Sciatic nerve (tissue), 2 donors: ENCODE results near the gene GLIS1. TPM values are rescaled to one million over a fixed set of nuclear protein-coding genes. Genes with fewer than 3 reads are reported as not detected.
"Not testable (repeated sequence)": the region's sequence is repeated elsewhere in the genome, so short reads cannot be mapped to it uniquely, and the experiment has no call there.

Source experiments
- ATAC-seq: fragments of 200-7000 bp; cut with Tn5 transposase; one replicate; pipeline ENCODE4 v1.9.1; 2020; ENCODE audit warnings: mild to moderate bottlenecking, moderate library complexity
- DNase-seq: peaks from one replicate; pipeline ENCODE4 v3.0.0-alpha.2; 2020; ENCODE audit warnings: low spot score
- intact Hi-C: fragments of 100-400 bp; cut with DNase I; formaldehyde crosslinking; loops from one replicate; pipeline ENCODE4 v1.14.2; 2022
- total RNA-seq: library from RNA; stranded (reverse); fragmentation: NEBNext Ultra II Directional; extraction: Animal tissue kit (Norgen Biotek cat#: 25700); gene quantifications from one replicate; pipeline ENCODE4 v1.2.1, GENCODE V29; 2021
- donor health status: DM: no; HTN: no; CAD: no.
- donor health status: DM: no; HTN: no; CAD: no.

GLIS1 gene
- total RNA-seq, result 0.98 TPM

DNA sequence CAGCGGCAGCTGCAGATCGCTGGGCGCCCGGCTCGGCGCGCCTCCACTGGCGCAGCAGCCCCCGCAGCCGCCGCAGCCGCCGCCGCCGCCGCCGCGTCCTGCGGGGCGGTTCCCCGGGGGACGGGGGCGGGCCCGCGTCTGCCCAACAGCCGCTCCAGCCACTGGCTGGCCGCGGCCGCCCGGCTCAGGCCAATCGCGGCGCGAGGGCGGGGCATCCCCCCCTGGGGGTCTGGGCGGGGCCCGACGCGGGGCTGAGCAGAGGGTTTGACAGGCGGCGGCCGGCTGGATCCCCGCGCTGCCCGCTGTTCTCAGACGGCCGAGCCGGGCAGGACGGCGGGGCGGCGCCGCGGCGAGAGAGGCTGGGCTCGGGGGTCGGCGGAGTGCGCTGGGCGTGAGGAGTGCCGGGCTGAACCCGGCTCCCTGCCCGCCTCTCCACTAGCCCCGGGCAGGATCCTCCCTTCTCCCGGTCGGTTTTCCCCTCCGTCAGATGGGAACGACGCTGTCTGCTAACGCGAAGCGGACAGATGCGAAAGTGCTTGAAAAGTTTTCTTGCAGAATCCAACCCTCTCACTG, at the start of gene GLIS1:
Gene GLIS1, minus strand, starts transcription at position 56 of the 573 bp plus-strand sequence. CDS start 1,100 bp downstream, outside the sequence.
- peak; percentile 87 for DNase-seq
- intact Hi-C loops, result no loop called here
- ATAC-seq, result peak; percentile 96

DNA sequence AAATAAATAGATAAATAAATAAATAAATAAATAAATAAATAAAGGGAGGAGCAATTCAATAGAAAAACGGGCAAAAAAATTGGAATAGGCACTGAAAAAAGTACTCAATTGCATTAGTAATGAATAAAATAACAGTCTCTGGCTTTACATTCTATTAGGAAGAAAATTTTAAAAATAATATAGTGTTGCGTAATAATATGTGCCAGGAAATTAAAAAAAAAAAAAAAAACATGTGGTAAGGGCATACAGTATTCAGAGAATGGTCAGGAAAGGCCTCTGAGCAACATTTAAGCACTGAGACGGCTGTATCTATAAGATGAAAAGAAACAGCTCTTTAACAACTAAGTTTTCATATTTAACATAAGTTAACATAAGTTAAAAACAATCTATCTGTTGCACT, 48.7 kb upstream of the GLIS1 start:
- intact Hi-C loops, result no loop called here
- ATAC-seq, result no peak
- no peak for DNase-seq

DNA sequence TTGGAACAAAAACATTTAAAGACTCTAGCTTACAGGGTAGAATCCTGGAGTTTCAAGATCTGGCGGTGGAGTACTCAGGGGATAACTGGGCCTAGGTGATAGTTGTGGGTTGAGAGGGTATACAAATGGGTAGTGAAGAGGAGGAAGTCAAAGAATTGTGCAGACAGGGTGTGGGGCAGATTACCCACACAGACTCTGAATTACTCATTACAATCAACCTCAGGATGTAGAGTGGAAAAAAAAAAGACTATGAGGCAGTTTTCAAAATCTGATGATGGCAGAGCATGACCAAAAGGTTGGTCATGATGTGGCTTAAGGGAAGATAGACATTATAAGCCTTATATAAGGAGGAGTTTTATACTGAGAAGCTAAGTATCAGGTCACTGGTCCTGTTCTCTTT, 44.1 kb upstream of the GLIS1 start:
- DNase-seq (no peak), ATAC-seq (no peak)
- intact Hi-C loops, result no loop called here

DNA sequence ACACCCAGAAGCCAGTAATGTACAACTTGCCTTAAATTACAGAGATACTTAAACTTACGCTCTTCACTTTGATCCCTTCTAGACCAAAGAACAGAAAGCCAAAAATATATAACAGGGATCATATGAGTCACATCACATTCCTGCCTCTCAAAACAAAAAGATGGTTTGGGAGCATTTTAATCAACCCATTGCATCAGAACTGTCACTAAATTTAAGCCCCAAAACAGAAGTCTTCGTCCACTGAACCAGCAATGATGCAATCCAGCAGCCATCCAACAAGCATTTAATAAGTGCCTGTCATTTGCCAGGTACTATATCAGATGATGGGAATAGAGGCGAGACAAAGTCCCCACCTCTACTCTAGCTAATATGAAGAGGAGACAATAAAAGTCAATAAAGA, 42.7 kb upstream of the GLIS1 start:
- no peak for ATAC-seq
- DNase-seq, result no peak
- intact Hi-C loops, result no loop called here

DNA sequence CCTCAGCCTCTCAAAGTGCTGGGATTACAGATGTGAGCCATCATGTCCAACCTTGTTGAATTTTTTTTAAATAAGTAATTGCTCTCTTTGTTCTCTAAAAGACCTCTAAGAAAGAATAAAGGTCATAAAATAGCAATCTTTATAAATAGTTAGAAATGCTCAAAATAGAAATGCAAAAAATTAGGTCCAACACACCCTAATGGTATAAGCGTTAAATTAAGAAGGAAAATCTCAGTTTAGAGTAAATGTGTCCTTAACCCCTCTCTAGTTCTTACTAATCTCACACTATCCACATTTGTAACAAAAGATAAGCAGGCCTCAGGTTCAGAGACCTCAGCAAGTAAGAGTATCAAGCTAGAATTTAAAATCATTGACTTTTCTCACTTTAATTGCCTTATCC, 38.3 kb upstream of the GLIS1 start:
- intact Hi-C loops, result no loop called here
- ATAC-seq (no peak), DNase-seq (no peak)

DNA sequence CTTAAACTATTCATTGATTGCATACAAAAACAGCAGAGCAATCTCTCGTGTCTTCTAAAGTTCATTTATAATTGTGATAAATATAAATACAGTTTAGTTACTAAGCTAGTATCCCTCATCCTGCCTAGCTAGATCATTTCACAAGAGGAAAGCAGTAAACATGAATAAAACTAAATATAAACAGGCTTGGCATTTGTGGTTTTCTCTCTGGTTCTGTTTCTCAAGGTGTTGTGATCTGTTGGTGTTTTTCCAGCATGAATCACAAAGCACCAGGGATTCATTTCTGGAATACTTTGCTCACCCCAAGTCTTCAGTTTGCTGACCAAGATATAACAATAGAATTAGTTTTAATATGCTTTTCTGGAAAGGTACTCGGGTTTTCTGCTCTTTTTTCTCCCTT, 32.7 kb upstream of the GLIS1 start:
- no peak for ATAC-seq
- intact Hi-C loops, result no loop called here
- DNase-seq, result no peak

DNA sequence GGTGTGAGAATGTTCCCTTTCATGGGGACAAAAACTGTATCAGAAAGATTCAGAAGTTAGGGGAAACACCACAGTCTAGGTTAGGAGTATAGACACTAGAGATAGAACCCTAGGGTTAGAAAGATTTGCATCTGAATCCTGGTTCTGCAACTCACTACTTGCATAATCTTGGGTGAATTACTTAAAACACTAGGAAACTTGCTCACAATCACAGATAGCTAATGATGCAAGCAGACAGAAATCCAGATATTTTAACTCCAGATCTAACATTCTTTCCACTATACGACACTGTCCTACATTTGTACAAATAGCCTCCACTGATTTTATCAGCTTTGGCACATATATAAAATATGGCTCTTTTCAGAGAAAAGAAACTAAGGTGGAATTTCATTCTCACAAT, 30.8 kb upstream of the GLIS1 start:
- no peak for DNase-seq
- ATAC-seq, result no peak
- intact Hi-C loops, result no loop called here

DNA sequence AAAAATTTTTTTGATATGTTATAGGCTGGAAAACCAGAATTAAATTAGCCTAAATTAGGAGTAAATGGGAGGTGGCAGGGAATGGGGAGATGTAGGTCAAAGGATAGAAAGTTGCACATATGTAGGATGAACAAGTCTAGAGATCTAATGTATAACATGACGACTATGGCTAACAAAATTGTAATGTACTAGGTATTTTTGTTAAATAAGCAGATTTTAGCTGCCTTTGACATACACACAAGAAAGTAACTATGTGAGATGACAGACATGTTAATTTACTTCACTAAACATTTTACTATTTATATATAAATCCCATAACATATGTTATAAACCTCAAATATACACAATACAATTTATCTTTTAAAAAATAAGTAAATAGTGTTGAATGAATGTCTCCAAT, 30.2 kb upstream of the GLIS1 start:
- intact Hi-C loops, result no loop called here
- DNase-seq, result no peak
- ATAC-seq, result no peak

DNA sequence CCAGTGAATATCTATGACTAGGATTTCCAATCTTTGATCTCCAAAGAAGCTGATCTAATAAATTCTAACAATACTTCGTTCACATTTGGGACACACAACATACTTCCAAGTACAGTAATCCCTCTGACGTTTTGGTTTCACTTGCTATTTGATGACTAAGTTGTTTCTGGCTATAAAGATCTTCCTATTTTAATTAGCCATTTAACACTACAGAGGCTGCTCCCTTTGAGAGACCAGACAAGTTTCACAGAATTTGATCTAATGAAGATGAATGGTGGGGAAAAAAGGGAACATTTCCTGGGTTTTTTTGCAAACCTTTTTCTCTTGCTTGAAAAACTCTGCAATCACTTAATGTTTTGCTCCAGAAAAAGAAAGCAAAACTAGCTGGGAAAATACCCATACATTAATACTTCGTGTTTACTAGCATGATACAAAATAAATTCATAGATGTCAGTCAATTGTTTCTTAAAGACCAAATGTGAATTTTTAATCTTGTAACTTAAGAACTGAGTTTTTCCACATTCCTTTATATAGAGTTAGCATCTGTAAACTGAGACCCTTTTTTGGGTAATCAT, 28.0 kb upstream of the GLIS1 start:
- intact Hi-C loops, result no loop called here
- no peak for ATAC-seq
- DNase-seq, result no peak

DNA sequence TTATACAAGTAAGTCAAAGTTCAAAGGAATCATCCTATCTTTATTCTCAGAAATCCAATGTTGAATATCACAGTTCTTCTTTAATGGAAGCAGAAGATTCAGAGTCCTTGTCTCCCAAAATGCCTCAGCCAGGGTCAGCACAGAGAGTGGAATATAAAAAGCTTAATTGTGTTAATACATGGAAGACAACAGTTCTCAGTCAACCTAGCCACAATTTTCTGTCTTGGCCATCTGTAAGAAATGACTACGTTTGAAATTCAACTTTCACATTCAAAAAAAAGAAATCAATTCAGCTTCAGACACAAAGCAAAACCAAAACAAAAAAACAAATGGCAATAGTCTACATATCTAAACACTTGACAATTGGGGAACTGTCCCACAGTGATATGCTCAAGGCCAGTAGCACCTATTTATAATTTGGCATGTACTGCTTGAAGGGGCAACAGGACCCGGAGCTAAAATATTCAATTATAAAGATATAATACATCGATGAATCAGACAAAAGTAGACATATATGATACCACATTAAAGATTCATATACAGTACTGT, 27.3 kb upstream of the GLIS1 start:
- ATAC-seq (no peak), DNase-seq (no peak)
- intact Hi-C loops, result no loop called here

DNA sequence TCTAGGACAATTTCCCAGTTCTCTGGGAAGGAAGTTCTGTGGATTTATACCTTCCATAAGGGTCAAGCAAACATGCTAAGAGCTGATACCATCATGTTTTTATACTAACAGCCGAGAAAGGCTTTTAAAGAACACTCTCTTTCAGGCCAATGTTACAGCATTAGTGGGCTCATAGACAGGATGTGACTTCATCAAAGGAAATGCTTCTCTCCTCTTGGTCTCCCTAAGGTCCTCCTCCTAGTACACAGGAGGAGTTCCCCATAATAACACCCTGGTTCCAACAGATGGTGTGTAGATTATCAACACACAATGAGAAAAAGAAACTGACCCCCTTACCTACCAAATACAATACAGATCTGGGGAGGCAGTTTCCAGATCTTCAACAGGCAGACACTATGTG, 26.7 kb upstream of the GLIS1 start:
- DNase-seq (no peak), ATAC-seq (no peak)
- intact Hi-C loops, result no loop called here

DNA sequence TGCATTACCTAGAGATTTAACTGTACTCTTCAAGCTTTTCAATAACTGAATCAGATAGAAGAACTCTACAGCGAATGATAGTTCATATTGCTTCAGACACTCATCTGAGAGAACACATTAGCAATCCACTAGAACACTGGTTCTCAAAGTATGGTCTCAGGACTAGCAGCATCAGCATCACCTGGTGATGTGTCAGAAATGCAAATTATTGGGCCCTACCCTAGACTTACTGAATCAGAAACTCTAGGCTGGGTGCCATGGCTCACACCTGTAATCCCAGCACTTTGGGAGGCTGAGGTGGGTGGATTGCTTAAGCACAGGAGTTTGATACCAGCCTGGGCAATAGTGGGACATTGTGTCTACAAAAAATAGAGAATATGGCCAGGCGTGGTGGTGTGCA, 24.9 kb upstream of the GLIS1 start:
- intact Hi-C loops, result no loop called here
- ATAC-seq (no peak), DNase-seq (no peak)

DNA sequence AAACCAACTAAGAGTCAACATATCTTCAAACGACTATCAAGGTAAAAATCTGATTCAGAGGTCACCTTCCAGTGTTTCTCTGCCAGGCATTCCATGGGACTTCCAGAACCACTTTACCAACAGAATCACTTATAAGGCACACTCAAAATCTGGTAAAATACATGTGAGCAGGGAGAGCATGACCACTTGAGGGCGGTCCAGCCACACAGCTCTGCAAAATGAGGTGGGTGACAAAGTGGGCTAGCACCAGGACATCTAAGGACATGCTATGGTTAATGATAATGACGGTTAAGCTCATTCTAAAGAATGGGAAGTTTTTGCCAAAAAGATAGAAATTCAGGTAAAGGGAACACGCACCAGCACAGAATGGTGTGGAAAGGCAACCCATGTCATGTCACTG, 24.5 kb upstream of the GLIS1 start:
- intact Hi-C loops, result no loop called here
- ATAC-seq (no peak), DNase-seq (no peak)

DNA sequence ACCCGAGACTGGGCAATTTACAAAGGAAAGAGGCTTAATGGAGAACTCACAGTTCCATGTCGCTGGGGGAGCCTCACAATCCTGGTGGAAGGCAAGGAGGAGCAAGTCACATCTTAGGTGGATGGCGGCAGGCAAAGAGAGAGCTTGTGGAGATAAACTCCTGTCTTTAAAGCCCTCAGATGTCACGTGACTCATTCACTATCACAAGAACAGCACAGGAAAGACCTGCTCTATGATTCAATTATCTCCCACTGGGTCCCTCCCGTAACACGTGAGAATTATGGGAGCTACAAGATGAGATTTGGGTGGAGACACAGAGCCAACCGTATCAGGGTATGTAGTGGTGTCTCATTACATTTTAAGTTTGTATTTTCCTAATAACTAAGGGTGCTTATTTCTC, 21.5 kb upstream of the GLIS1 start:
- ATAC-seq, intact Hi-C loops, DNase-seq: not testable (repeated sequence)

DNA sequence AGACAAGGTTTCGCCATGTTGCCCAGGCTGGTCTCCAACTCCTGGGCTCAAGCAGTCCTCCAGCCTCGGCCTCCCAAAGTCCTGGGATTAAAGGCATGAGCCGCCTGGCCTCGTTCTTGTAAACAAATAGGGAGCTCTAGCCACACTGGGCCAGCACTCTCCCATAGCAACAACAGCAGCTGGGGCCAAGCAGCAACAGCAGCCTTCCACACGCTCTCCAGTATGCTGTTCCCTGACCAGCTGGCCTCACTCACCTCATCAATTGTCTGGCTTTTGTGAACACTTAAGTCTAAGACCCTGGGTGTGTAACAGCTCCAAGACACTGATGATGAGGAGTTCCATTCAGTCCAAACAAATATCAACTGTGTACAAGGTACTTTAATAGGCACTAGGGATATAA, 16.9 kb upstream of the GLIS1 start:
- intact Hi-C loops, result loop anchor here (10.0 kb wide), 1 partner anchor 271 kb away; no protein-coding TSS in a partner anchor
- ATAC-seq (no peak), DNase-seq (no peak)

DNA sequence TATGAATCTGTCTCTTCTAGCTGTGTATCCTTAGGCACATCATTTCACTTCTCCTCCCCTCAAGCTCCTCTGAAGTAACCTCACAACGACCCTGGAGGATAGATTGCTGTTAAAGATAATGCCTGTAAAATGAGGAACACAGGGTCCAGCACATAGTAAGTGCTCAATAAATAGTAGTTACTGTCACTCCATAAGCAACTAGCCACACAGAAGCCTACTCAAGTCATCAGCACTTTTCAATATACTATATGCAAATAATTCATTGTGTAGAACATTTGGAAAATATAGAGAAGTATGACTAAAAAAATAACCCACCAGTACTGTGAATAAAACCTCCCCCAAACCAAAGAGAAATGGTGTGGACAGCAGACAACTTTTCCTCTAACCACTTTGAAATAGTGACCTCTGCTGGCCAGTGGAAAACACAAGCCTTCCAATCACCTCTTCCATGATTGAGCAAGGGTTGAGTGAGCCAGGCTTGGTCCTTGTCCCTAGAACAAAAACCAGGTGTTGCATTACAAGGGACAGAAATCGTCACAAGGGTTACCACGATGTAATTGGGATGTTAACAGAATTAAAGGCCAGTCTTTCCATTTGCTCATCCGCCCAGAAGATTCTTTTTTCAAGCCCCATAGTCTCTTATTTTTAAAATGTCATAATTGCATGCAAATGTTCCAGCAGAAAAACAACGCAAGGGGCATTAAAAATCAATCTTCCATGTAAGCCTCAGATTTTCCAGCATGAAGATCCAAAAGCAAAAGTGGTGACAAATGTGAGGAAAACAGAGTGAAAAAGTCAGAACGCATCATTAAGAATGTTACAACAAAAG, 15.7 kb upstream of the GLIS1 start:
- ATAC-seq, result peak; percentile 46
- peak; percentile 64 for DNase-seq
- intact Hi-C loops, result loop anchor here (10.0 kb wide), 1 partner anchor 270 kb away; no protein-coding TSS in a partner anchor

DNA sequence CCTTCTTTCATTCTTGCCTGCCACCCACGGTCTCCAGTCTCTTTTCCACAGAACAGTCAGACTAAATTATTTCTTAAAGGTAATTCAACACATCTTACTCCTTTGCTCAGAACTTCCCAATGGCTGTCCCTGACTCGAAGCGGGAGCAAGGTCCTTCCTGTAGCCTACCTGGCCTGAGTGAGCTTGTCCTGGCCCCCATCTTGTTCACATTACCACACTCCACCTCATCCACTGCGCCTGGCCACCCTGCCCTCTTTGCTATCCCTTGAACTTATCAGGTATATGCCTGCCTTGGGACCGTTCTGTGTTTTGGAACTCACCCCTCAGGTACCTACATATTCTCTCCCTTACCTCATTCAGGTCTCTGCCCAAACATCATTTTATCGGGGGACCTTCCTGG, 13.3 kb upstream of the GLIS1 start:
- no peak for ATAC-seq
- intact Hi-C loops, result loop anchor here (10.0 kb wide), 1 partner anchor 267 kb away; no protein-coding TSS in a partner anchor
- DNase-seq, result no peak

DNA sequence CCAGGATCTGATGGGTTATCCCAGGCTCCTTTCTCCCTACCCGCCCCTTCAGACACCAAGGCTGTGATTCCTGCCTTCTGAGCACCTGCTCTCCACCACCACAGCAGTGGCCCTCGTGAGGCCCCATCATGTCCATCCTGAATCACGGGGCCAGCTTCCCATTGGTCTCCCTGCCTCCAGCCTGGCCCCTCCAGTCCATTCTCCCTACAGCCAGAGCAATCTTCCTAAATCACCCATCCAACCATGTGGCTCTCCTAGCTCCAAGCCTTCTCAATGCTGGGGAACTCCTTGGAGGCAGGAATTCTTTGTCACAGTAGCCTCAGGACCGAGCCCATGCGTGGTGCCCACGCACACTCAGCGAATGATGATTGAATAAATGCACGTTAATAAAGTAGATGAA, 8.9 kb upstream of the GLIS1 start:
- intact Hi-C loops, result no loop called here
- ATAC-seq, result no peak
- no peak for DNase-seq

DNA sequence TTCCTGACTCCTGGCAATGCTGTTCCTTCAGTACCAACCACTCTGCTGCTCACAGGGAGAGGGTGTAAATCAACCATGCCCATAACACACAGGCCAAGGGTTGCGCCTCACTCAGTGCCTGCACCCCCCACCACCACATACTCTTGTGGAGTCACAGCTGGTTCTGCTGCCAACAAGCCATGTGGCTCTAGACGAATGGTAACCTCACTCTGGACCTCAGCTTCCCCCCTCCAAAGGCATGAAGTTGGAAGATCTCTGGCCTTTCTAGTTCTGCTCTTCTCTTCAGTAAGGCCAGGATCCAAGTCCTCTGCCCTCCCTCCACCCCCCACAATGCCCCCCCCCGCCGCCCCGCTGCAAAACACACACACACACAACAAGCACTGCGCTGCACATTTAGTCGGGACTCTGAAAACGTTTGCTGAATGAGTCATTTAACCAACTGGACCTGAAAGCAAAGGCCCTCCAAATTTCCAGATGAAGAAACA, 1.7 kb upstream of the GLIS1 start:
- intact Hi-C loops, result no loop called here
- DNase-seq (no peak), ATAC-seq (no peak)
